H1 (cell line): Measurements from ENCODE around the gene NR2E1. TPM values are rescaled to one million over a fixed set of nuclear protein-coding genes. Genes with fewer than 3 reads are reported as not detected.

Experiments
- ASH2L ChIP-seq: fragments of 200-600, 300-600 bp; sonication (generic); IDR thresholded peaks from one replicate; pipeline ENCODE4 v1.7.1; 2017; ENCODE audit warnings: low read length
- CTBP2 ChIP-seq: IDR thresholded peaks from 2 replicates; pipeline ENCODE4 v1.7.0; 2011; ENCODE audit warnings: borderline replicate concordance, mild to moderate bottlenecking, moderate library complexity, mixed read lengths, low read length; ENCODE audit not compliant: insufficient read depth, insufficient read length
- EZH2 ChIP-seq: fragments of 200-600 bp; sonication (generic); IDR thresholded peaks from 2 replicates; pipeline ENCODE4 v1.7.1; 2012; ENCODE audit warnings: low read depth, mild to moderate bottlenecking, moderate library complexity, low read length, inconsistent platforms; ENCODE audit not compliant: severe bottlenecking
- polyA plus RNA-seq, 7 experiments: library from polyadenylated mRNA; depleted of rRNA in 3 of 7; stranded (reverse) in 5 of 7; unstranded in 2 of 7; fragments of >200 nt in 5 of 7; fragments of 200-250 nt in 2 of 7; gene quantifications; 1 replicate in 5 of 7; 2 replicates in 1 of 7; 4 replicates in 1 of 7; pipeline versions ENCODE4 v1.2.1 to v1.2.3, GENCODE V29; 2011 to 2013; ENCODE audit warnings: missing spikeins in 2 of 7, mixed read lengths in 2 of 7
- total RNA-seq: library from RNA; stranded (reverse); fragmentation: NEBNext Ultra II Directional; extraction: Animal tissue kit (Norgen Biotek cat#: 25700); gene quantifications from 2 replicates; pipeline ENCODE4 v1.2.1, GENCODE V29; 2021

The NR2E1 gene
- total and polyA plus RNA-seq, 2 of the 8 experiments (the other 6 are each of a cell fraction or from before 2014, with no cell fraction given): not detected

GRCh38 chr6:108157234-108157980, 8.4 kb upstream of the NR2E1 start (continued):
- TF ChIP-seq EZH2: peak; percentile 94
- peak; percentile 84 for TF ChIP-seq CTBP2
- TF ChIP-seq ASH2L: peak; percentile 50
